A673 (cell line): ENCODE measurements around the gene TM9SF2.

ENCODE experiments used
- EZH2 ChIP-seq: fragments of 200-600 bp; sonication (generic); IDR thresholded peaks from 2 replicates; pipeline ENCODE4 v1.6.1; 2017; ENCODE audit warnings: borderline replicate concordance, low read depth, mild to moderate bottlenecking, mixed read lengths, antibody characterized with exemption, low read length; ENCODE audit not compliant: poor library complexity, severe bottlenecking
- TF ChIP-seq, protein P1 (sequence below): fragments of 300-800, 200-600 bp; sonication (generic); conservative IDR thresholded peaks from 2 replicates; pipeline ENCODE4 v1.5.1; 2017; ENCODE audit warnings: low read depth, mild to moderate bottlenecking, antibody characterized with exemption, low read length, moderate library complexity, mixed read lengths

DNA sequence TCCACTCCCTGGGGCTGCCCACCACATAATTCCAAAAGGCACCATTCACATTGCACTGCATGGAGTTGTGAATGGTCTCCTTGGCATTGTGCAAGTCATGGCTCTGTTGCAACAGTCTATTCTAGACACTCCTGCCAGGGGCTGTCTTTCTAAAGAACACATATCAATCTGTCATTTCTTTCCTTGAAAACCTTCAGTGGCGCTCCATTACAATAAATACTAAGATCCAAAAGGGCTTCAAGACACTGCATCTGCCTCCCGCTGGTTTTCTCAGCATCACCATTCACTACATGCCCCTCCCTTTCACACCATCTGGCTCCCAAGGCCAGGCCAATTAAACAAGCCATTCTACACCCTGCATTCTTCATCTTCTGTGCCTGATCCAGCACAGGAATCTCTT lies 32.2 kb upstream of the TM9SF2 start:
- TF ChIP-seq, protein P1, sequence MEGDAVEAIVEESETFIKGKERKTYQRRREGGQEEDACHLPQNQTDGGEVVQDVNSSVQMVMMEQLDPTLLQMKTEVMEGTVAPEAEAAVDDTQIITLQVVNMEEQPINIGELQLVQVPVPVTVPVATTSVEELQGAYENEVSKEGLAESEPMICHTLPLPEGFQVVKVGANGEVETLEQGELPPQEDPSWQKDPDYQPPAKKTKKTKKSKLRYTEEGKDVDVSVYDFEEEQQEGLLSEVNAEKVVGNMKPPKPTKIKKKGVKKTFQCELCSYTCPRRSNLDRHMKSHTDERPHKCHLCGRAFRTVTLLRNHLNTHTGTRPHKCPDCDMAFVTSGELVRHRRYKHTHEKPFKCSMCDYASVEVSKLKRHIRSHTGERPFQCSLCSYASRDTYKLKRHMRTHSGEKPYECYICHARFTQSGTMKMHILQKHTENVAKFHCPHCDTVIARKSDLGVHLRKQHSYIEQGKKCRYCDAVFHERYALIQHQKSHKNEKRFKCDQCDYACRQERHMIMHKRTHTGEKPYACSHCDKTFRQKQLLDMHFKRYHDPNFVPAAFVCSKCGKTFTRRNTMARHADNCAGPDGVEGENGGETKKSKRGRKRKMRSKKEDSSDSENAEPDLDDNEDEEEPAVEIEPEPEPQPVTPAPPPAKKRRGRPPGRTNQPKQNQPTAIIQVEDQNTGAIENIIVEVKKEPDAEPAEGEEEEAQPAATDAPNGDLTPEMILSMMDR = no peak
- no peak for TF ChIP-seq EZH2
